H1 (cell line): ENCODE data around the gene POLR1F. TPM values are rescaled to one million over a fixed set of nuclear protein-coding genes. Genes with fewer than 3 reads are reported as not detected.
A peak's percentile ranks its signal among the peaks of the same experiment; 100 is the strongest.

Source experiments
- CTCF ChIA-PET: fragments of 300-600 bp; sonication (Branson Sonifier 250); formaldehyde crosslinking; loops from one replicate; lab custom pipeline; 2021; ENCODE audit not compliant: partially characterized antibody; lab: Charles Lee
- POLR2A ChIA-PET: fragments of 300-600 bp; sonication (Branson Sonifier 250); formaldehyde crosslinking; loops from one replicate; lab custom pipeline; 2021; ENCODE audit warnings: inconsistent platforms; ENCODE audit not compliant: partially characterized antibody; lab: Charles Lee
- DNase-seq, 2 experiments: peaks; one replicate each; pipeline versions ENCODE4 v3.0.0 to v3.0.0-alpha.2; 2010 to 2022; ENCODE audit warnings: low spot score in 2 of 2, low read depth in 1 of 2, mixed read lengths in 1 of 2
- FAIRE-seq: peaks from 2 replicates; lab custom pipeline; 2011; peaks lifted over from hg19 to GRCh38; lab: Jason Lieb, UNC
- H2AFZ ChIP-seq: 2 replicates; pipeline ENCODE4 v1.8.1; 2012; ENCODE audit warnings: low read length, inconsistent platforms
- H2AK5ac ChIP-seq: 2 replicates; pipeline ENCODE4 v1.6.1; 2013; ENCODE audit warnings: low read depth, low read length
- H2BK120ac ChIP-seq: replicated peaks from 2 replicates; pipeline ENCODE3; 2013; ENCODE audit warnings: low read depth, low read length, inconsistent platforms
- H2BK12ac ChIP-seq: 2 replicates; pipeline ENCODE4 v1.6.1; 2013; ENCODE audit warnings: low read depth, low read length
- H2BK15ac ChIP-seq: 2 replicates; pipeline ENCODE4 v1.6.1; 2013; ENCODE audit warnings: low read length
- H2BK20ac ChIP-seq: 2 replicates; pipeline ENCODE4 v1.6.1; 2013; ENCODE audit warnings: low read length
- H2BK5ac ChIP-seq: 2 replicates; pipeline ENCODE4 v1.6.1; 2013; ENCODE audit warnings: low read depth, low read length
- H3K14ac ChIP-seq: 2 replicates; pipeline ENCODE4 v1.6.1; 2013; ENCODE audit warnings: inconsistent platforms; ENCODE audit not compliant: insufficient read length
- H3K18ac ChIP-seq: 2 replicates; pipeline ENCODE4 v1.6.1; 2013; ENCODE audit warnings: low read length; ENCODE audit errors: extremely low read depth
- H3K23ac ChIP-seq: 2 replicates; pipeline ENCODE4 v1.6.1; 2013; ENCODE audit warnings: inconsistent platforms; ENCODE audit not compliant: insufficient read length
- H3K23me2 ChIP-seq: 2 replicates; pipeline ENCODE4 v1.6.1; 2013; ENCODE audit warnings: low read depth, low read length
- H3K27ac ChIP-seq: 2 replicates; pipeline ENCODE4 v1.6.1; 2011; ENCODE audit warnings: low read depth, low read length, inconsistent platforms
- H3K27me3 ChIP-seq, 4 experiments: replicated peaks in 1 of 4; 1 replicate in 1 of 4; 2 replicates in 3 of 4; pipeline versions ENCODE4 v1.6.1 to v1.8.1; 2011 to 2013; ENCODE audit warnings: low read length in 3 of 4, mild to moderate bottlenecking in 3 of 4, inconsistent platforms in 2 of 4, mixed read lengths in 2 of 4, moderate library complexity in 1 of 4; ENCODE audit not compliant: control insufficient read depth in 3 of 4, insufficient read depth in 3 of 4; ENCODE audit errors: extremely low read depth in 1 of 4
- H3K36me3 ChIP-seq, 4 experiments: 2 replicates each; pipeline versions ENCODE4 v1.6.1 to v1.8.1; 2011 to 2013; ENCODE audit warnings: mild to moderate bottlenecking in 4 of 4, low read length in 3 of 4, moderate library complexity in 2 of 4, control low read depth in 1 of 4, inconsistent platforms in 1 of 4; ENCODE audit not compliant: insufficient read depth in 4 of 4, control insufficient read depth in 2 of 4
- H3K4ac ChIP-seq: replicated peaks from 2 replicates; pipeline ENCODE3; 2013; ENCODE audit warnings: low read length, low read depth, mixed read lengths, inconsistent platforms; ENCODE audit not compliant: insufficient read length
- H3K4me1 ChIP-seq, 4 experiments: replicated peaks in 1 of 4; 1 replicate in 1 of 4; 2 replicates in 3 of 4; pipeline versions ENCODE4 v1.6.1 to v1.8.1; 2011 to 2013; ENCODE audit warnings: low read length in 3 of 4, inconsistent platforms in 2 of 4, mixed read lengths in 1 of 4; ENCODE audit not compliant: insufficient read depth in 4 of 4, control insufficient read depth in 3 of 4
- H3K4me2 ChIP-seq, 2 experiments: 2 replicates each; pipeline versions ENCODE4 v1.6.1 to v1.8.1; 2011 to 2013; ENCODE audit warnings: low read depth in 2 of 2, low read length in 2 of 2, control low read depth in 1 of 2, inconsistent platforms in 1 of 2, mild to moderate bottlenecking in 1 of 2; ENCODE audit not compliant: insufficient read depth in 1 of 2
- H3K4me3 ChIP-seq, 4 experiments: fragments of 200-600, 300-600 bp in 1 of 4; sonication (generic), shearing (Covaris generic), sonication (Bioruptor Twin) in 1 of 4; 2 replicates each; pipeline versions ENCODE4 v1.5.1 to v1.8.1; 2011 to 2016; ENCODE audit warnings: low read length in 4 of 4, low read depth in 3 of 4, control low read depth in 2 of 4, inconsistent platforms in 2 of 4, mild to moderate bottlenecking in 2 of 4, mixed read lengths in 1 of 4, moderate library complexity in 1 of 4; ENCODE audit not compliant: insufficient read depth in 2 of 4; ENCODE audit errors: extremely low read depth in 1 of 4
- H3K56ac ChIP-seq: replicated peaks from 2 replicates; pipeline ENCODE3; 2013; ENCODE audit warnings: low read depth, mild to moderate bottlenecking, mixed read lengths, low read length, inconsistent platforms; ENCODE audit not compliant: insufficient read length
- H3K79me1 ChIP-seq: 2 replicates; pipeline ENCODE4 v1.6.1; 2013; ENCODE audit warnings: low read depth, low read length, control low read depth
- H3K79me2 ChIP-seq, 2 experiments: 2 replicates each; pipeline versions ENCODE4 v1.6.1 to v1.8.1; 2012 to 2013; ENCODE audit warnings: low read length in 2 of 2, mild to moderate bottlenecking in 2 of 2, inconsistent platforms in 1 of 2; ENCODE audit not compliant: insufficient read depth in 2 of 2, control insufficient read depth in 1 of 2
- H3K9ac ChIP-seq, 4 experiments: replicated peaks in 1 of 4; 1 replicate in 1 of 4; 2 replicates in 3 of 4; pipeline versions ENCODE4 v1.6.1 to v1.8.1; 2011 to 2013; ENCODE audit warnings: low read depth in 3 of 4, low read length in 3 of 4, control low read depth in 2 of 4, mild to moderate bottlenecking in 2 of 4, moderate library complexity in 2 of 4, inconsistent platforms in 1 of 4; ENCODE audit errors: extremely low read depth in 1 of 4
- H3K9me3 ChIP-seq, 2 experiments: 2 replicates each; pipeline versions ENCODE4 v1.6.1 to v1.8.1; 2012 to 2013; ENCODE audit warnings: mild to moderate bottlenecking in 2 of 2, moderate library complexity in 2 of 2, control low read depth in 1 of 2, inconsistent platforms in 1 of 2, low read depth in 1 of 2, low read length in 1 of 2, mixed read lengths in 1 of 2; ENCODE audit not compliant: insufficient read depth in 2 of 2
- H4K20me1 ChIP-seq, 2 experiments: replicated peaks in 1 of 2; 2 replicates each; pipeline versions ENCODE3 to v1.8.1; 2011 to 2013; ENCODE audit warnings: inconsistent platforms in 2 of 2, low read length in 2 of 2, mild to moderate bottlenecking in 1 of 2; ENCODE audit not compliant: insufficient read depth in 2 of 2, control insufficient read depth in 1 of 2
- H4K5ac ChIP-seq: 2 replicates; pipeline ENCODE4 v1.6.1; 2013; ENCODE audit warnings: low read length, low read depth, mixed read lengths, inconsistent platforms; ENCODE audit not compliant: insufficient read length
- H4K8ac ChIP-seq: 2 replicates; pipeline ENCODE4 v1.8.0; 2013; ENCODE audit warnings: mild to moderate bottlenecking, moderate library complexity, low read length, inconsistent platforms; ENCODE audit not compliant: insufficient read depth; ENCODE audit errors: extremely low read depth
- H4K91ac ChIP-seq: replicated peaks from 2 replicates; pipeline ENCODE3; 2013; ENCODE audit warnings: low read length, mixed read lengths, inconsistent platforms; ENCODE audit not compliant: insufficient read length
- CBX8 ChIP-seq: fragments of 300-800, 300-1000 bp; sonication (generic); IDR thresholded peaks from 2 replicates; pipeline ENCODE4 v1.7.1; 2016; ENCODE audit warnings: low read depth, low read length, borderline replicate concordance
- CTCF ChIP-seq, 3 experiments: IDR thresholded peaks; 1 replicate in 2 of 3; 2 replicates in 1 of 3; pipeline versions ENCODE4 v1.5.1 to v1.6.1; 2011; ENCODE audit warnings: low read length in 3 of 3, mild to moderate bottlenecking in 3 of 3, inconsistent platforms in 2 of 3, low read depth in 1 of 3, moderate library complexity in 1 of 3; ENCODE audit not compliant: insufficient read depth in 1 of 3; ENCODE audit errors: control extremely low read depth in 1 of 3
- EGR1 ChIP-seq: IDR thresholded peaks from 2 replicates; pipeline ENCODE4 v1.6.1; 2011; ENCODE audit warnings: low read depth, low read length, borderline replicate concordance
- PHF8 ChIP-seq: fragments of 200-600 bp; sonication (generic); conservative IDR thresholded peaks from 2 replicates; pipeline ENCODE4 v1.7.1; 2012; ENCODE audit warnings: low read depth, mild to moderate bottlenecking, inconsistent platforms, low read length, moderate library complexity
- POLR2AphosphoS5 ChIP-seq: IDR thresholded peaks from 2 replicates; pipeline ENCODE4 v1.6.1; 2011; ENCODE audit warnings: low read depth, low read length
- POU5F1 ChIP-seq: IDR thresholded peaks from 2 replicates; pipeline ENCODE4 v1.6.1; 2011; ENCODE audit warnings: low read depth, mild to moderate bottlenecking, low read length, moderate library complexity
- RAD21 ChIP-seq, 2 experiments: IDR thresholded peaks in 1 of 2; conservative IDR thresholded peaks in 1 of 2; 2 replicates each; pipeline ENCODE4 v1.6.1; 2011; ENCODE audit warnings: low read depth in 2 of 2, low read length in 2 of 2, improper control_type of control experiment in 1 of 2, inconsistent platforms in 1 of 2, mild to moderate bottlenecking in 1 of 2, moderate library complexity in 1 of 2
- RFX5 ChIP-seq: IDR thresholded peaks from 2 replicates; pipeline ENCODE4 v1.6.1; 2011; ENCODE audit warnings: low read depth, low read length, improper control_type of control experiment, borderline replicate concordance
- TCF12 ChIP-seq: IDR thresholded peaks from 2 replicates; pipeline ENCODE4 v1.6.1; 2011; ENCODE audit warnings: low read depth, mild to moderate bottlenecking, low read length
- WGBS, 2 experiments: shearing (Covaris generic) in 1 of 2; methylation state at CpG; one replicate each; pipeline versions ENCODE4 v1.1.6 to v1.1.7; 2013 to 2015; ENCODE audit warnings: low lambda C conversion rate in 2 of 2, mixed read lengths in 2 of 2, inconsistent platforms in 1 of 2, low coverage in 1 of 2, missing lambda C conversion rate in 1 of 2; ENCODE audit not compliant: insufficient replicate concordance in 2 of 2, insufficient coverage in 1 of 2, insufficient read length in 1 of 2; ENCODE audit errors: extremely low coverage in 1 of 2, missing lambda C conversion rate in 1 of 2; 5-methylcytosine and 5-hydroxymethylcytosine counted together
- polyA plus RNA-seq, 7 experiments: library from polyadenylated mRNA; depleted of rRNA in 3 of 7; stranded (reverse) in 5 of 7; unstranded in 2 of 7; fragments of >200 nt in 5 of 7; fragments of 200-250 nt in 2 of 7; gene quantifications; 1 replicate in 5 of 7; 2 replicates in 1 of 7; 4 replicates in 1 of 7; pipeline versions ENCODE4 v1.2.1 to v1.2.3, GENCODE V29; 2011 to 2013; ENCODE audit warnings: missing spikeins in 2 of 7, mixed read lengths in 2 of 7
- total RNA-seq: library from RNA; stranded (reverse); fragmentation: NEBNext Ultra II Directional; extraction: Animal tissue kit (Norgen Biotek cat#: 25700); gene quantifications from 2 replicates; pipeline ENCODE4 v1.2.1, GENCODE V29; 2021

The POLR1F gene
- total and polyA plus RNA-seq, 2 of the 8 experiments (the other 6 are each of a cell fraction or from before 2014, with no cell fraction given), result 11.2 to 24.6 TPM

GRCh38 chr7:19754521-19755116 lies 45.8 kb upstream of the POLR1F start:
- ChIA-PET CTCF (interaction anchor here (0.6 to 3.8 kb wide), 31 partner anchors 9 to 892 kb away, joined by 3 to 29 read pairs (median 4); partner anchors contain the start of genes ITGB8 and TMEM196), POLR2A (interaction anchor here (0.6 to 0.8 kb wide), 2 partner anchors 360 to 362 kb away, joined by 3 read pairs; no protein-coding TSS in a partner anchor)
- no peak overlapping the region for H3K56ac ChIP-seq
- H2BK5ac ChIP-seq, result no peak overlapping the region
- H3K36me3 ChIP-seq, result no peaks in the 10 kb centered on the region
- no peak overlapping the region for H2AFZ ChIP-seq
- no peak overlapping the region for H4K8ac ChIP-seq
- no peak overlapping the region for H2AK5ac ChIP-seq
- no peak for DNase-seq
- H3K9me3 ChIP-seq, result no peaks in the 10 kb centered on the region
- H3K18ac ChIP-seq, result no peak overlapping the region
- H3K4me3 ChIP-seq, result no peak overlapping the region
- no peak overlapping the region for H4K5ac ChIP-seq
- no peak overlapping the region for H3K4ac ChIP-seq
- H3K23ac ChIP-seq, result no peak overlapping the region
- no peaks in the 10 kb centered on the region for H4K20me1 ChIP-seq
- H2BK12ac ChIP-seq, result no peak overlapping the region
- H3K79me2 ChIP-seq, result no peaks in the 10 kb centered on the region
- H2BK15ac ChIP-seq, result no peak overlapping the region
- H2BK120ac ChIP-seq, result no peak overlapping the region
- TF ChIP-seq RAD21 (IDR thresholded peaks at IDR 0.05 in 1 of 2, conservative IDR thresholded peaks at IDR 0.05 in 1 of 2; ENCODE audit: low read depth in 2 of 2, low read length in 2 of 2), result peak; percentile 60 to 61
- no peak for TF ChIP-seq PHF8
- TF ChIP-seq POU5F1, result no peak
- TF ChIP-seq POLR2AphosphoS5, result no peak
- TF ChIP-seq EGR1, result no peak
- no peak for TF ChIP-seq TCF12
- no peak for TF ChIP-seq RFX5
- TF ChIP-seq CBX8, result no peak
- peak in 2 of 3 experiments; percentile 25 to 51; a peak in 2 of 4 replicates for TF ChIP-seq CTCF (IDR thresholded peaks at IDR 0.05; ENCODE audit: control extremely low read depth in 1 of 3, insufficient read depth in 1 of 3, low read depth in 1 of 3, low read length in 3 of 3)
- no peak overlapping the region for H3K9ac ChIP-seq
- H3K4me1 ChIP-seq, result no peaks in the 10 kb centered on the region
- no peak overlapping the region for H3K4me2 ChIP-seq
- H4K91ac ChIP-seq, result no peak overlapping the region
- H2BK20ac ChIP-seq, result no peak overlapping the region
- H3K14ac ChIP-seq, result no peak overlapping the region
- H3K27ac ChIP-seq, result no peak overlapping the region
- WGBS, 2 experiments, result 43% methylated on average over 6 of the region's 6 CpGs; no CpG with 5 or more reads in 1 of the 2 experiments
- H3K79me1 ChIP-seq, result no peaks in the 10 kb centered on the region
- peak; percentile 79 for FAIRE-seq
- H3K23me2 ChIP-seq, result no peaks in the 10 kb centered on the region; the same call in 1 of the 2 replicates
- H3K27me3 ChIP-seq, result no peaks in the 10 kb centered on the region
